ENCODE measurements around the gene CMBL.
A peak's percentile ranks its signal among the peaks of the same experiment; 100 is the strongest.

CMBL gene

DNA sequence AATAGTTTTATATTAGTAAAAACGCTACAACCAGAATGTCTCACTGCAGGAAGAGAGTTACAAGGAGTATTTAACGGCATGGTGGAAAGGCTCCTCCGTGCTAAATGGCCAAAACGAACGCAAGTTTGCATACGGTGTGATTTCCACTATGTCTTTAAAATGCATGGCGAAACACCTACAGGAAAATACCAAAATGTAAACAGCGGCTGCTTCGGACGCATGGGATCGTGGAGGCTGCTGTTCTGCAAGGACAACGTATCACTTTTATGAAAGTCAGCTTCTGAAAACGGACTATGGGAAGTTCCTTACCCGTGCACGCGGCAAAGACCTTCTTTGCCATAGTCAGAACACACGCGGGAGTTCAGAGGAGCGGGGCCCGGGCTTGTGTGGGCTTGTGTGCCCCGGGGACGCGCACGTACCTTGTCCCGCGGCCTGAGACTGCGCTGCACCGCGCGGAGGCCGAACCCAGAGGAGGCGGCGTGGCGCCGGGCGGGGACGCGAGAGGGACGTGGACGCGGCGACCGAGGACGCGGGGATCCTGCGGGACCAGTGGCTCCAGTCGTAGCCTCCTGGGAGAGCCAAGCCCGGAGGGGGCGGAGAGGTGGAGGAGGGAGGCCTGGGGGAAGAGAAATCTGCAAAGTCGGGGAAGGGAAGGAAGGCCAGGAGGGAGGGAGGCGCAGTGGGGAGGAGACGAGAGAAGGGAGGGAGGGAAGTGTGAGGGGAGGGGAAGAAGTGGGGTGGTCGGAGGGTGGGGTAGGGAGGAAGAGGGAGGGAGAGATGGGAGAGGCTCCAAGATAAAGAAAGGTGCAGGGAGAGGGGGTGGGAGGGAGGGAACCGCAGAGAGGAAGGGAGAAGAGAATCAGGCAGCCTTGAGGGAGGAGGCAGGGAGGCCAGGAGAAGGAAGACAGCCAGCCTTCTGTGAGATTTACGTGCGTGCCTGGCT is at the start of gene CMBL:
CMBL (minus strand) TSS at position 697 of the 943 bp plus-strand sequence. CDS start 17,140 bp downstream, outside the sequence.
- H3K4me2 ChIP-seq (ENCODE audit: low read length): peak within 1 kb of the TSS; percentile 64
- no peaks in the 10 kb centered on the region for H3K9me2 ChIP-seq (replicated peaks; ENCODE audit: control insufficient read depth, low read length)
- TF ChIP-seq, protein P1, sequence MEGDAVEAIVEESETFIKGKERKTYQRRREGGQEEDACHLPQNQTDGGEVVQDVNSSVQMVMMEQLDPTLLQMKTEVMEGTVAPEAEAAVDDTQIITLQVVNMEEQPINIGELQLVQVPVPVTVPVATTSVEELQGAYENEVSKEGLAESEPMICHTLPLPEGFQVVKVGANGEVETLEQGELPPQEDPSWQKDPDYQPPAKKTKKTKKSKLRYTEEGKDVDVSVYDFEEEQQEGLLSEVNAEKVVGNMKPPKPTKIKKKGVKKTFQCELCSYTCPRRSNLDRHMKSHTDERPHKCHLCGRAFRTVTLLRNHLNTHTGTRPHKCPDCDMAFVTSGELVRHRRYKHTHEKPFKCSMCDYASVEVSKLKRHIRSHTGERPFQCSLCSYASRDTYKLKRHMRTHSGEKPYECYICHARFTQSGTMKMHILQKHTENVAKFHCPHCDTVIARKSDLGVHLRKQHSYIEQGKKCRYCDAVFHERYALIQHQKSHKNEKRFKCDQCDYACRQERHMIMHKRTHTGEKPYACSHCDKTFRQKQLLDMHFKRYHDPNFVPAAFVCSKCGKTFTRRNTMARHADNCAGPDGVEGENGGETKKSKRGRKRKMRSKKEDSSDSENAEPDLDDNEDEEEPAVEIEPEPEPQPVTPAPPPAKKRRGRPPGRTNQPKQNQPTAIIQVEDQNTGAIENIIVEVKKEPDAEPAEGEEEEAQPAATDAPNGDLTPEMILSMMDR (IDR thresholded peaks at IDR 0.05; ENCODE audit: low read depth, low read length, poor library complexity, severe bottlenecking): no peak
- peak; percentile 65; the same call in 1 of the 2 replicates for TF ChIP-seq EZH2phosphoT487 (IDR thresholded peaks at IDR 0.05; ENCODE audit: borderline replicate concordance, low read length)
- no peaks in the 10 kb centered on the region for H4K20me1 ChIP-seq (ENCODE audit: control insufficient read depth, insufficient read depth, low read depth, low read length)
- H3K36me3 ChIP-seq (ENCODE audit: control insufficient read depth, low read length): no peaks in the 10 kb centered on the region
- no peaks in the 10 kb centered on the region for H3K9me3 ChIP-seq (ENCODE audit: control insufficient read depth, insufficient read depth, low read length)
- no peaks in the 10 kb centered on the region for H3K79me2 ChIP-seq (ENCODE audit: control insufficient read depth, low read length)
- H3K4me3 ChIP-seq (ENCODE audit: low read length): peak within 1 kb of the TSS; percentile 59
- no peak within 1 kb of the TSS for H3K27ac ChIP-seq (ENCODE audit: low read depth, low read length)
- no peaks in the 10 kb centered on the region for H3F3A ChIP-seq (ENCODE audit: control insufficient read depth, insufficient read depth)
- peaks cover 25% of the 10 kb centered on the region for H3K27me3 ChIP-seq (ENCODE audit: control insufficient read depth, low read length)
- H3K4me1 ChIP-seq (ENCODE audit: control insufficient read depth, low read length): peaks cover 5% of the 10 kb centered on the region

DNA sequence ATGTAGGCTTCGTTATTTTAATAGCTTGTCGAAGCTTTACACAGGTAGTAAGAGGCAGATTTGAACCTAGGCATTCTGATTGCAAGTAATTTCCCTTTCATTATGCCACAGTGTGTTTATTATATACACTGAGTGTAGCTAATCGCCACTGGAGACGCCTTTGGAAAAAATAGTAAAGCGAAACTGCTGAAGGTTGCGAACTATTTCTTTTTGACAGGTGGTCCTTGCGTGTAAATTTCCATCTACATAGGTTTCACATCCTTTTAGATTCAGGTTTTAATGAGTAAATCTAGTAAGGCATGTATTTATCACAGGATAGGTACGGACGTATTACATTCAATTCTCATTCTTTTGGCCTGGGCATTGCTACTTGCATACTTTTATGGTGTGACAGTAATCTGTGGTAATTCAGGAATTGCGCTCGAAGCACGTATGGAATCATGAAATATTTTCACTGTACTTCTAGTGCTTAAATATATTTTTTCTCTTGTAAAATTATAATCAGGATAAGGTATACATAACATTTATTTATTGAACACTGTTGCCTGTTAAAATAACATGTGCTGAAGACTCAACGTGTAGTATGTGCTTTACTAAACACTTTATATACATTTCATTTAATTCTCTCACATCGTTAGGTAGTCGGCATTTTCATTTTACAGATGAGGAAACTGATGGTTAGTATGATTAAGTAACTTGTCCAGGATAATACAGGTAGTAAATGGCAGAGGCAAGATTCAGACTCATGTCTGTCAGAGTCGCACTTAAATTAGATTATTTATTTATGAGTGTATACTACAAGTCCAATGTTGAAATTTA is 47.6 kb upstream of the CMBL start:
- Histone ChIP-seq H3K79me2 (ENCODE audit: control insufficient read depth, low read length) (peaks cover 81% of the 10 kb centered on the region), H4K20me1 (ENCODE audit: control insufficient read depth, insufficient read depth, low read depth, low read length) (peaks cover 28% of the 10 kb centered on the region; the same call in 1 of the 2 replicates), H3K36me3 (ENCODE audit: control insufficient read depth, low read length) (peaks cover 20% of the 10 kb centered on the region), H3K9me2 (replicated peaks; ENCODE audit: control insufficient read depth, low read length) (no peaks in the 10 kb centered on the region), H3K4me2 (ENCODE audit: low read length) (peak overlapping the region; percentile 96), H3F3A (ENCODE audit: control insufficient read depth, insufficient read depth) (0 out of 2 replicates have a peak, but pooled peaks cover 4% of the 10 kb centered on the region), H3K4me1 (ENCODE audit: control insufficient read depth, low read length) (peaks cover 53% of the 10 kb centered on the region), H3K27ac (ENCODE audit: low read depth, low read length) (peak overlapping the region; percentile 74), H3K27me3 (ENCODE audit: control insufficient read depth, low read length) (no peaks in the 10 kb centered on the region), H3K9me3 (ENCODE audit: control insufficient read depth, insufficient read depth, low read length) (no peaks in the 10 kb centered on the region), H3K4me3 (ENCODE audit: low read length) (peak overlapping the region; percentile 91)
- no peak for TF ChIP-seq EZH2phosphoT487 (IDR thresholded peaks at IDR 0.05; ENCODE audit: borderline replicate concordance, low read length)
- TF ChIP-seq, protein P1 (IDR thresholded peaks at IDR 0.05; ENCODE audit: low read depth, low read length, poor library complexity, severe bottlenecking): no peak

DNA sequence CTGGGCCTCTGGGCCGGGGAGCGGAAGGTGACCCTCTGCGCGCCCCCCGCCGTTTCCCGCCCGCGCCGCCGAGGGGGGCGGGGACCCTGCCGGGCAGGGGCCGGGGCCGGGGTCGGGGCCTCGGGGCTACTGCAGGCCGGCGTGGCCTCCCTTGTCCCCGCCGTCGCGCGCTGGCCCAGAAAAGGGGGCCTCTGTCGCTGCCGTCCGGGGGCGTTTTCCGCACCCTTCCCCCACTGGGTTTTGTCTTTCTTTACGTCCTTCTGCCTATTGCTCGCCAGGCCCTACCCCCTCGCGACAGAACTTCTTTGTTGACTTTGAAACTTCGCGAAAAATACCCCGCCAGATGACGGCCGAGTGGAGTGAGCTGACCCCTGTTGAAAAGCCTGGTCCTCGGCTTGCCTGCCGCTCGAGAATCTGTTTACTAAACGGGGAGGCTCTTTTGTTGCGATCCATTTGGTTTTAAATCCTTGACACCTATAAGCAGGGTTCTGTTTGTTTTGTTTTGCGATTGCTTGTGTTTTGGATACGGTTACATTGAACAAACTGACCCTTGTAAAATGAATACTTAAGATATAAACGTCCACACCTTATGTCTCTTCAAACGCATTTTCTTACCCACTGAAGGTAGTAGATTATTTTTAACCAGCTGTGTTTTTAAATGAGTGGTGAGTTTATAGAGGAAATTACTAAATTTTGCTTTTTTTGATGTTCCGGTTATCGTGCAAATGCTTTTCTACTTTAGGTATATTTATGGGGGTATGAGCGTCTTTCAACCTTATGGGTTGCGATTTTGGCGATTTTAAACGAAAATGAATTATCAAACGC is 46.6 kb upstream of the CMBL start:
- Histone ChIP-seq H3K4me2 (ENCODE audit: low read length) (peak overlapping the region; percentile 96), H4K20me1 (ENCODE audit: control insufficient read depth, insufficient read depth, low read depth, low read length) (peaks cover 28% of the 10 kb centered on the region; the same call in 1 of the 2 replicates), H3K36me3 (ENCODE audit: control insufficient read depth, low read length) (peaks cover 20% of the 10 kb centered on the region), H3K4me1 (ENCODE audit: control insufficient read depth, low read length) (peaks cover 45% of the 10 kb centered on the region), H3K9me3 (ENCODE audit: control insufficient read depth, insufficient read depth, low read length) (no peaks in the 10 kb centered on the region), H3K4me3 (ENCODE audit: low read length) (peak overlapping the region; percentile 91), H3K9me2 (replicated peaks; ENCODE audit: control insufficient read depth, low read length) (no peaks in the 10 kb centered on the region), H3F3A (ENCODE audit: control insufficient read depth, insufficient read depth) (0 out of 2 replicates have a peak, but pooled peaks cover 4% of the 10 kb centered on the region), H3K79me2 (ENCODE audit: control insufficient read depth, low read length) (peaks cover 71% of the 10 kb centered on the region), H3K27ac (ENCODE audit: low read depth, low read length) (peak overlapping the region; percentile 74), H3K27me3 (ENCODE audit: control insufficient read depth, low read length) (no peaks in the 10 kb centered on the region)
- TF ChIP-seq, protein P1 (IDR thresholded peaks at IDR 0.05; ENCODE audit: low read depth, low read length, poor library complexity, severe bottlenecking): no peak
- TF ChIP-seq EZH2phosphoT487 (IDR thresholded peaks at IDR 0.05; ENCODE audit: borderline replicate concordance, low read length): no peak

Measured in DOHH2 (cell line).